PC-9 (cell line): ENCODE data around the gene GP2. TPM values are rescaled to one million over a fixed set of nuclear protein-coding genes. Genes with fewer than 3 reads are reported as not detected.

Experiments used
- BruUV-seq: library from RNA; stranded (reverse); fragments of 400-500 nt; replicated peaks from 2 replicates; lab custom pipeline; 2021; lab: Mats Ljungman, UMichigan
- CTCF ChIA-PET: fragments of 300-600 bp; sonication (Branson Sonifier 250); formaldehyde crosslinking; loops from one replicate; lab custom pipeline; 2022; ENCODE audit warnings: antibody characterized with exemption; lab: Charles Lee
- POLR2A ChIA-PET: fragments of 300-600 bp; sonication (Branson Sonifier 250); formaldehyde crosslinking; loops from one replicate; lab custom pipeline; 2022; ENCODE audit warnings: antibody characterized with exemption; ENCODE audit not compliant: unreplicated experiment; lab: Charles Lee
- DNase-seq, 2 experiments: peaks; one replicate each; pipeline versions ENCODE4 v3.0.0 to v3.0.0-alpha.2; 2015 to 2022; ENCODE audit warnings: mixed read lengths in 1 of 2
- H2AFZ ChIP-seq: fragments of 200-600 bp; sonication (generic); 2 replicates; pipeline ENCODE4 v1.8.1; 2017; ENCODE audit warnings: antibody characterized with exemption
- H3F3A ChIP-seq: fragments of 200-600 bp; sonication (generic); 2 replicates; pipeline ENCODE4 v1.8.1; 2017; ENCODE audit warnings: antibody characterized with exemption, mild to moderate bottlenecking, low read depth; ENCODE audit not compliant: insufficient read depth
- H3K27ac ChIP-seq: fragments of 200-600 bp; sonication (generic); 2 replicates; pipeline ENCODE4 v1.6.1; 2016; ENCODE audit warnings: mixed run types
- H3K27me3 ChIP-seq: fragments of 200-600 bp; sonication (generic); 2 replicates; pipeline ENCODE4 v1.6.1; 2016; ENCODE audit warnings: low read depth, mixed run types; ENCODE audit not compliant: insufficient read depth
- H3K36me3 ChIP-seq: fragments of 200-600 bp; sonication (generic); 2 replicates; pipeline ENCODE4 v1.6.1; 2016; ENCODE audit warnings: low read depth, mixed run types
- H3K4me1 ChIP-seq: fragments of 200-600 bp; sonication (generic); replicated peaks from 2 replicates; pipeline ENCODE4 v1.6.1; 2016; ENCODE audit warnings: mixed run types; ENCODE audit not compliant: insufficient read depth
- H3K4me2 ChIP-seq: fragments of 200-600 bp; sonication (generic); 2 replicates; pipeline ENCODE4 v1.6.1; 2017; ENCODE audit warnings: mixed run types
- H3K4me3 ChIP-seq: fragments of 200-600 bp; sonication (generic); 2 replicates; pipeline ENCODE4 v1.6.1; 2016; ENCODE audit warnings: mixed run types
- H3K79me2 ChIP-seq: fragments of 200-600 bp; sonication (generic); 2 replicates; pipeline ENCODE4 v1.6.1; 2017; ENCODE audit warnings: low read depth, mixed run types
- H3K9me2 ChIP-seq: fragments of 200-600 bp; sonication (generic); 2 replicates; pipeline ENCODE4 v1.8.1; 2017; ENCODE audit warnings: mild to moderate bottlenecking; ENCODE audit not compliant: insufficient read depth
- H3K9me3 ChIP-seq: fragments of 200-600 bp; sonication (generic); 2 replicates; pipeline ENCODE4 v1.8.1; 2016; ENCODE audit warnings: low read depth; ENCODE audit not compliant: insufficient read depth
- H4K20me1 ChIP-seq: fragments of 200-600 bp; sonication (generic); 2 replicates; pipeline ENCODE4 v1.8.1; 2017; ENCODE audit not compliant: insufficient read depth
- EZH2 ChIP-seq: fragments of 200-600 bp; sonication (generic); IDR thresholded peaks from 2 replicates; pipeline ENCODE4 v1.8.0; 2017; ENCODE audit warnings: antibody characterized with exemption, low read depth
- intact Hi-C: fragments of 100-400 bp; cut with micrococcal nuclease; formaldehyde crosslinking; loops from one replicate; pipeline ENCODE4 v1.10.0; 2022; ENCODE audit not compliant: unreplicated experiment
- total RNA-seq: library from RNA; stranded (reverse); gene quantifications from 2 replicates; pipeline ENCODE4 v1.2.3, GENCODE V29; 2021
- TF ChIP-seq, protein P1 (sequence below): fragments of 200-600 bp; sonication (generic); conservative IDR thresholded peaks from 2 replicates; pipeline ENCODE4 v1.6.1; 2017; ENCODE audit warnings: mixed run types, antibody characterized with exemption, mild to moderate bottlenecking, moderate library complexity

GP2 gene
- total RNA-seq, 1 experiment from 2014 or later = not detected

DNA sequence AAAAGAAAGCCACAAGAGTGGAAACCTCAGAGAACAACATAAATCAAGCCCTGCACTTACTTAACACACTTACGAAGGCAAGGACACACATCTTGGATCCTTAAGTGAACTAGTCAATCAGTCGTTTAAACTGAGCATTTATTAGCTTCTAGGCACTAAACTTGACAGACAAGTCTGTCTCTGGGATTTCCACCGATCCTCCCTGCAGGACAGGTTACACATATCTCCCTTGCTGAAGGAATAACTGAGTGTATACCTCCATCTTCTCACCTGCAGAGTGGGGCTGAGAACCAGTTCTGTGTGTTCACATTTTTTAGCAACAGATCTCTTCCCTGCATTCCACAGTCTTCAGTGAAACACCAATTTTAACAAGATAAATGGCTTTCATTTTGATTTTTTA is 8.9 kb downstream of the GP2 start:
- no peak overlapping the region for H3K4me3 ChIP-seq
- BruUV-seq = no TSS peak
- intact Hi-C loops = no loop called here
- DNase-seq = no peak
- ChIA-PET POLR2A (no interaction called here), CTCF (no interaction called here)
- H3K27me3 ChIP-seq = peaks cover 8% of the 10 kb centered on the region
- H4K20me1 ChIP-seq = no peaks in the 10 kb centered on the region
- H3K9me2 ChIP-seq = no peaks in the 10 kb centered on the region
- H3K4me1 ChIP-seq = no peaks in the 10 kb centered on the region
- no peaks in the 10 kb centered on the region; the same call in 1 of the 2 replicates for H3K9me3 ChIP-seq
- H3F3A ChIP-seq = no peaks in the 10 kb centered on the region
- no peaks in the 10 kb centered on the region for H3K79me2 ChIP-seq
- no peak overlapping the region for H2AFZ ChIP-seq
- no peaks in the 10 kb centered on the region for H3K36me3 ChIP-seq
- no peak overlapping the region for H3K4me2 ChIP-seq
- H3K27ac ChIP-seq = no peak overlapping the region
- TF ChIP-seq EZH2 = no peak
- TF ChIP-seq, protein P1, sequence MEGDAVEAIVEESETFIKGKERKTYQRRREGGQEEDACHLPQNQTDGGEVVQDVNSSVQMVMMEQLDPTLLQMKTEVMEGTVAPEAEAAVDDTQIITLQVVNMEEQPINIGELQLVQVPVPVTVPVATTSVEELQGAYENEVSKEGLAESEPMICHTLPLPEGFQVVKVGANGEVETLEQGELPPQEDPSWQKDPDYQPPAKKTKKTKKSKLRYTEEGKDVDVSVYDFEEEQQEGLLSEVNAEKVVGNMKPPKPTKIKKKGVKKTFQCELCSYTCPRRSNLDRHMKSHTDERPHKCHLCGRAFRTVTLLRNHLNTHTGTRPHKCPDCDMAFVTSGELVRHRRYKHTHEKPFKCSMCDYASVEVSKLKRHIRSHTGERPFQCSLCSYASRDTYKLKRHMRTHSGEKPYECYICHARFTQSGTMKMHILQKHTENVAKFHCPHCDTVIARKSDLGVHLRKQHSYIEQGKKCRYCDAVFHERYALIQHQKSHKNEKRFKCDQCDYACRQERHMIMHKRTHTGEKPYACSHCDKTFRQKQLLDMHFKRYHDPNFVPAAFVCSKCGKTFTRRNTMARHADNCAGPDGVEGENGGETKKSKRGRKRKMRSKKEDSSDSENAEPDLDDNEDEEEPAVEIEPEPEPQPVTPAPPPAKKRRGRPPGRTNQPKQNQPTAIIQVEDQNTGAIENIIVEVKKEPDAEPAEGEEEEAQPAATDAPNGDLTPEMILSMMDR = no peak

DNA sequence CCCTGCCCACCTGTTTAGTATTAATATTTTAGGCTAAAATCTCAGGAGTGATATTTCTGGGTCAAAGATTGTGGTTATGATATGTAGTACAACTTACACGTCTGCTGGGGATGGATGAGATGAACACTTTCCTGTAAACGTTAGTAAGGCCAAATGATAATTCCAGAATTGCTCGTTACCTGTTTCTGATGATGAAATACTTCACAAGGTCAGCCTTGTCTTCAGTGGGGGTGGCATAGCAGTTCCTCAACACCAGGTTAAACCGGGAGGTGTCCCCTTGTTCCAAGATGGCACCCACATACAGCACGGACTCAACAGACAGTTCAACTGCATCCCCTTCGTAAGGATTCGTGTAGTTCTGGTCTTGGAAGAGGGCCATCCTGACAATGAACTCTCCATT is 9.3 kb downstream of the GP2 start:
- no peak for DNase-seq
- Histone ChIP-seq H3K27me3 (peaks cover 11% of the 10 kb centered on the region), H3K9me2 (no peaks in the 10 kb centered on the region), H3K9me3 (no peaks in the 10 kb centered on the region; the same call in 1 of the 2 replicates), H3K4me2 (no peak overlapping the region), H3K4me1 (no peaks in the 10 kb centered on the region), H3F3A (no peaks in the 10 kb centered on the region), H2AFZ (no peak overlapping the region), H3K79me2 (no peaks in the 10 kb centered on the region), H4K20me1 (no peaks in the 10 kb centered on the region), H3K36me3 (no peaks in the 10 kb centered on the region), H3K4me3 (no peak overlapping the region), H3K27ac (no peak overlapping the region)
- TF ChIP-seq, protein P1 = no peak
- no peak for TF ChIP-seq EZH2
- intact Hi-C loops = no loop called here
- BruUV-seq = no TSS peak
- POLR2A ChIA-PET = no interaction called here
- CTCF ChIA-PET = no interaction called here

DNA sequence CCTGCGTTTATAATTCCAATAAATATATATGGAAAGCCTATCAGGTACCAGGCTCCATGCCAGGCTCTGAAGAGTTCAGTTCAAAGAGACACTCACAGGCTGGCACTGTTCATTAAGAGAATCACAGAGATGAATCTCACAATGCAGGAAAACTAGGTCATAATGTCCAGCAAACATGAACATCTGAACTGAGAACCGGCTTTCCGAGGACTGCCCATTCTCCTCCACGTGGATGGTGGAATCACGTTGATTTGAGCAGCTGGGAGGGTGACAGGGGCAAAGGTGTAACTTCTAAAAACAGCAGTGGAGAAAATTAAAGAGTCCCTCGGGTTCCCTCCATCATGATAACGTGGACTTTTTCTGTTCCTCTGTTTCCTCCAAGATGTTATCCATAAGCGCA is 10.2 kb downstream of the GP2 start:
- Histone ChIP-seq H3K27ac (no peak overlapping the region), H3K9me3 (no peaks in the 10 kb centered on the region; the same call in 1 of the 2 replicates), H3K27me3 (peaks cover 11% of the 10 kb centered on the region), H4K20me1 (no peaks in the 10 kb centered on the region), H2AFZ (no peak overlapping the region), H3K4me2 (no peak overlapping the region), H3K4me1 (no peaks in the 10 kb centered on the region), H3F3A (no peaks in the 10 kb centered on the region), H3K36me3 (no peaks in the 10 kb centered on the region), H3K4me3 (no peak overlapping the region), H3K79me2 (no peaks in the 10 kb centered on the region), H3K9me2 (no peaks in the 10 kb centered on the region)
- ChIA-PET POLR2A (no interaction called here), CTCF (no interaction called here)
- BruUV-seq = no TSS peak
- TF ChIP-seq, protein P1 = no peak
- no peak for TF ChIP-seq EZH2
- intact Hi-C loops = no loop called here
- DNase-seq = no peak
